ENCODE results near the gene GNPTAB. TPM values are rescaled to one million over a fixed set of nuclear protein-coding genes. Genes with fewer than 3 reads are reported as not detected.
"Not testable (repeated sequence)": the region's sequence is repeated elsewhere in the genome, so short reads cannot be mapped to it uniquely, and the experiment has no call there.

GNPTAB gene
- total RNA-seq, 2 donors from 2014 or later: 27.8 to 30.5 TPM

GRCh38 chr12:101858361-101858760 is 27.6 kb upstream of the GNPTAB start:
- H3K36me3 Mint-ChIP-seq (ENCODE audit: low read depth): no peaks in the 10 kb centered on the region
- no peaks in the 10 kb centered on the region for H3K9me3 Mint-ChIP-seq

GRCh38 chr12:101857043-101857558 is 26.3 kb upstream of the GNPTAB start:
- Mint-ChIP-seq H3K4me1 (no peaks in the 10 kb centered on the region), H3K36me3 (ENCODE audit: low read depth) (no peaks in the 10 kb centered on the region)
- 83 to 88% methylated on average over 1 of the region's 1 CpG for WGBS, 2 experiments (ENCODE audit: insufficient coverage in 1 of 2, insufficient read length in 1 of 2)

More at GRCh38 chr12:101858361-101858760, 27.6 kb upstream of the GNPTAB start:
- 94 to 96% methylated on average over 3 of the region's 3 CpGs for WGBS, 2 experiments (ENCODE audit: insufficient coverage in 1 of 2, insufficient read length in 1 of 2)
- DNase-seq: no peak
- H3K27me3 ChIP-seq (ENCODE audit: control insufficient read depth, insufficient read depth, low read length, poor library complexity, severe bottlenecking): no peaks in the 10 kb centered on the region
- no peak overlapping the region for H3K27ac ChIP-seq (ENCODE audit: low read depth, low read length)
- Mint-ChIP-seq H3K4me3 (no peak overlapping the region), H3K27me3 (ENCODE audit: insufficient read depth) (no peaks in the 10 kb centered on the region), H3K27ac (no peak overlapping the region), H3K4me1 (no peaks in the 10 kb centered on the region)
- H3K4me1 ChIP-seq (ENCODE audit: control insufficient read depth, insufficient read depth, low read length): no peaks in the 10 kb centered on the region
- no peak overlapping the region for H3K4me3 ChIP-seq (ENCODE audit: low read length)
- no peaks in the 10 kb centered on the region for H3K36me3 ChIP-seq (ENCODE audit: control insufficient read depth, insufficient read depth, low read length)
- TF ChIP-seq CTCF (conservative IDR thresholded peaks at IDR 0.05): no peak
- H3K9ac ChIP-seq (ENCODE audit: extremely low read depth, low read length, poor library complexity, severe bottlenecking): no peak overlapping the region
- no peaks in the 10 kb centered on the region for H3K9me3 ChIP-seq (ENCODE audit: control insufficient read depth, low read length)

DNA sequence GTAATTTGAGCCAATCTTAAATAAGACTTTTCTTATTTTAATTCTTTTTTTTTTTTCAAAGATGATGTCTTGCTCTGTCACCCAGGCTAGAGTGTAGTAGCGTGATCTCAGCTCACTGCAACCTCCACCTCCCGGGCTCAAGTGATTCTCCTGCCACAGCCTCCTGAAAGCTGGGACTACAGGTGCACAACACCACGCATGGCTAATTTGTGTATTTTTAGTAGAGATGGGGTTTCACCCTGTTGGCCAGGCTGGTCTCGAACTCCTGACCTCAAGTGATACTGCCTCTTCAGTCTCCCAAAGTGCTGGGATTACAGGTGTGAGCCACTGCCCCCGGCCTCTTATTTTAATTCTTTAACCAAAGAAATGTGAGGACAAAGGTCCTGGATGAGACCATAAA is 25.9 kb upstream of the GNPTAB start:
- H3K36me3 ChIP-seq (ENCODE audit: control insufficient read depth, insufficient read depth, low read length); H3K27me3 ChIP-seq (ENCODE audit: control insufficient read depth, insufficient read depth, low read length, poor library complexity, severe bottlenecking); H3K9me3 Mint-ChIP-seq; H3K4me3 ChIP-seq (ENCODE audit: low read length); H3K36me3 Mint-ChIP-seq (ENCODE audit: low read depth); H3K4me1 Mint-ChIP-seq; H3K9me3 ChIP-seq (ENCODE audit: control insufficient read depth, low read length); H3K9ac ChIP-seq (ENCODE audit: extremely low read depth, low read length, poor library complexity, severe bottlenecking); H3K4me3 Mint-ChIP-seq; H3K27ac Mint-ChIP-seq; H3K27me3 Mint-ChIP-seq (ENCODE audit: insufficient read depth); H3K4me1 ChIP-seq (ENCODE audit: control insufficient read depth, insufficient read depth, low read length); DNase-seq; H3K27ac ChIP-seq (ENCODE audit: low read depth, low read length): not testable (repeated sequence)
- WGBS, 2 experiments (ENCODE audit: insufficient coverage in 1 of 2, insufficient read length in 1 of 2): 95 to 96% methylated on average over 4 to 5 of the region's 5 CpGs

More at GRCh38 chr12:101857043-101857558, 26.3 kb upstream of the GNPTAB start:
- Histone ChIP-seq H3K27me3 (ENCODE audit: control insufficient read depth, insufficient read depth, low read length, poor library complexity, severe bottlenecking) (no peaks in the 10 kb centered on the region), H3K9ac (ENCODE audit: extremely low read depth, low read length, poor library complexity, severe bottlenecking) (no peak overlapping the region), H3K36me3 (ENCODE audit: control insufficient read depth, insufficient read depth, low read length) (no peaks in the 10 kb centered on the region), H3K9me3 (ENCODE audit: control insufficient read depth, low read length) (no peaks in the 10 kb centered on the region), H3K4me1 (ENCODE audit: control insufficient read depth, insufficient read depth, low read length) (no peaks in the 10 kb centered on the region), H3K4me3 (ENCODE audit: low read length) (no peak overlapping the region), H3K27ac (ENCODE audit: low read depth, low read length) (no peak overlapping the region)
- DNase-seq: no peak
- Mint-ChIP-seq H3K4me3 (no peak overlapping the region), H3K9me3 (no peaks in the 10 kb centered on the region), H3K27me3 (ENCODE audit: insufficient read depth) (no peaks in the 10 kb centered on the region), H3K27ac (no peak overlapping the region)
- TF ChIP-seq CTCF (conservative IDR thresholded peaks at IDR 0.05): no peak

DNA sequence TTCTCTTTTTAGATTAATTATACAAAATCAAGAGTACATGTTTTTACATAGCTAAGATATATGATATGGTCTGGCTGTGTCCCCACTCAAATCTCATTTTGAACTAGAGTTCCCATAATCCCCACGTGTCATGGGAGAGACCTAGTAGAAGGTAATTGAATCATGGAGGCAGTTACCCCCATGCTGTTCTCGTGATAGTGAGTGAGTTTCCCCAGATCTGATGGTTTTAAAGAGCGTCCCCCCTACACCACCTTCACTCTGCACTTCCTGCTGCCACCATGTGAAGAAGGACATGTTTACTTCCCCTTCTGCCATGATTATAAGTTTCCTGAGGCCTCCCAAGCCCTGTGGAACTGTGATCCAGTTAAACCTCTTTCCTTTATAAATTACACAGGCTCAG is 25.2 kb upstream of the GNPTAB start:
- Mint-ChIP-seq H3K36me3 (ENCODE audit: low read depth) (no peaks in the 10 kb centered on the region), H3K27ac (no peak overlapping the region)

More for the DNA sequence above, 25.2 kb upstream of the GNPTAB start:
- Mint-ChIP-seq H3K4me1 (no peaks in the 10 kb centered on the region), H3K9me3 (no peaks in the 10 kb centered on the region), H3K27me3 (ENCODE audit: insufficient read depth) (no peaks in the 10 kb centered on the region), H3K4me3 (no peak overlapping the region)
- no peaks in the 10 kb centered on the region for H3K27me3 ChIP-seq (ENCODE audit: control insufficient read depth, insufficient read depth, low read length, poor library complexity, severe bottlenecking)
- no peak for TF ChIP-seq CTCF (conservative IDR thresholded peaks at IDR 0.05)
- DNase-seq: no peak
- H3K9ac ChIP-seq (ENCODE audit: extremely low read depth, low read length, poor library complexity, severe bottlenecking): no peak overlapping the region
- H3K4me3 ChIP-seq (ENCODE audit: low read length): no peak overlapping the region
- H3K9me3 ChIP-seq (ENCODE audit: control insufficient read depth, low read length): no peaks in the 10 kb centered on the region
- H3K27ac ChIP-seq (ENCODE audit: low read depth, low read length): no peak overlapping the region
- no peaks in the 10 kb centered on the region for H3K4me1 ChIP-seq (ENCODE audit: control insufficient read depth, insufficient read depth, low read length)
- WGBS, 2 experiments (ENCODE audit: insufficient coverage in 1 of 2, insufficient read length in 1 of 2): 96 to 100% methylated on average over 1 to 3 of the region's 3 CpGs
- no peaks in the 10 kb centered on the region for H3K36me3 ChIP-seq (ENCODE audit: control insufficient read depth, insufficient read depth, low read length)

Data from endodermal cell (in vitro differentiated cells).